H1 (cell line): Measurements from ENCODE around the gene NUDT4B. TPM values are rescaled to one million over a fixed set of nuclear protein-coding genes. Genes with fewer than 3 reads are reported as not detected.
"Not testable (repeated sequence)": the region's sequence is repeated elsewhere in the genome, so short reads cannot be mapped to it uniquely, and the experiment has no call there.

Source experiments
- CTCF ChIA-PET: fragments of 300-600 bp; sonication (Branson Sonifier 250); formaldehyde crosslinking; loops from one replicate; lab custom pipeline; 2021; ENCODE audit not compliant: partially characterized antibody; lab: Charles Lee
- POLR2A ChIA-PET: fragments of 300-600 bp; sonication (Branson Sonifier 250); formaldehyde crosslinking; loops from one replicate; lab custom pipeline; 2021; ENCODE audit warnings: inconsistent platforms; ENCODE audit not compliant: partially characterized antibody; lab: Charles Lee
- DNase-seq, 2 experiments: peaks; one replicate each; pipeline versions ENCODE4 v3.0.0 to v3.0.0-alpha.2; 2010 to 2022; ENCODE audit warnings: low spot score in 2 of 2, low read depth in 1 of 2, mixed read lengths in 1 of 2
- FAIRE-seq: peaks from 2 replicates; lab custom pipeline; 2011; peaks lifted over from hg19 to GRCh38; lab: Jason Lieb, UNC
- H2AFZ ChIP-seq: 2 replicates; pipeline ENCODE4 v1.8.1; 2012; ENCODE audit warnings: low read length, inconsistent platforms
- H2AK5ac ChIP-seq: 2 replicates; pipeline ENCODE4 v1.6.1; 2013; ENCODE audit warnings: low read depth, low read length
- H2BK120ac ChIP-seq: replicated peaks from 2 replicates; pipeline ENCODE3; 2013; ENCODE audit warnings: low read depth, low read length, inconsistent platforms
- H2BK12ac ChIP-seq: 2 replicates; pipeline ENCODE4 v1.6.1; 2013; ENCODE audit warnings: low read depth, low read length
- H2BK15ac ChIP-seq: 2 replicates; pipeline ENCODE4 v1.6.1; 2013; ENCODE audit warnings: low read length
- H2BK20ac ChIP-seq: 2 replicates; pipeline ENCODE4 v1.6.1; 2013; ENCODE audit warnings: low read length
- H2BK5ac ChIP-seq: 2 replicates; pipeline ENCODE4 v1.6.1; 2013; ENCODE audit warnings: low read depth, low read length
- H3K14ac ChIP-seq: 2 replicates; pipeline ENCODE4 v1.6.1; 2013; ENCODE audit warnings: inconsistent platforms; ENCODE audit not compliant: insufficient read length
- H3K18ac ChIP-seq: 2 replicates; pipeline ENCODE4 v1.6.1; 2013; ENCODE audit warnings: low read length; ENCODE audit errors: extremely low read depth
- H3K23ac ChIP-seq: 2 replicates; pipeline ENCODE4 v1.6.1; 2013; ENCODE audit warnings: inconsistent platforms; ENCODE audit not compliant: insufficient read length
- H3K23me2 ChIP-seq: 2 replicates; pipeline ENCODE4 v1.6.1; 2013; ENCODE audit warnings: low read depth, low read length
- H3K27ac ChIP-seq: 2 replicates; pipeline ENCODE4 v1.6.1; 2011; ENCODE audit warnings: low read depth, low read length, inconsistent platforms
- H3K27me3 ChIP-seq, 4 experiments: replicated peaks in 1 of 4; 1 replicate in 1 of 4; 2 replicates in 3 of 4; pipeline versions ENCODE4 v1.6.1 to v1.8.1; 2011 to 2013; ENCODE audit warnings: low read length in 3 of 4, mild to moderate bottlenecking in 3 of 4, inconsistent platforms in 2 of 4, mixed read lengths in 2 of 4, moderate library complexity in 1 of 4; ENCODE audit not compliant: control insufficient read depth in 3 of 4, insufficient read depth in 3 of 4; ENCODE audit errors: extremely low read depth in 1 of 4
- H3K36me3 ChIP-seq, 4 experiments: 2 replicates each; pipeline versions ENCODE4 v1.6.1 to v1.8.1; 2011 to 2013; ENCODE audit warnings: mild to moderate bottlenecking in 4 of 4, low read length in 3 of 4, moderate library complexity in 2 of 4, control low read depth in 1 of 4, inconsistent platforms in 1 of 4; ENCODE audit not compliant: insufficient read depth in 4 of 4, control insufficient read depth in 2 of 4
- H3K4ac ChIP-seq: replicated peaks from 2 replicates; pipeline ENCODE3; 2013; ENCODE audit warnings: low read length, low read depth, mixed read lengths, inconsistent platforms; ENCODE audit not compliant: insufficient read length
- H3K4me1 ChIP-seq, 4 experiments: replicated peaks in 1 of 4; 1 replicate in 1 of 4; 2 replicates in 3 of 4; pipeline versions ENCODE4 v1.6.1 to v1.8.1; 2011 to 2013; ENCODE audit warnings: low read length in 3 of 4, inconsistent platforms in 2 of 4, mixed read lengths in 1 of 4; ENCODE audit not compliant: insufficient read depth in 4 of 4, control insufficient read depth in 3 of 4
- H3K4me2 ChIP-seq, 2 experiments: 2 replicates each; pipeline versions ENCODE4 v1.6.1 to v1.8.1; 2011 to 2013; ENCODE audit warnings: low read depth in 2 of 2, low read length in 2 of 2, control low read depth in 1 of 2, inconsistent platforms in 1 of 2, mild to moderate bottlenecking in 1 of 2; ENCODE audit not compliant: insufficient read depth in 1 of 2
- H3K4me3 ChIP-seq, 4 experiments: fragments of 200-600, 300-600 bp in 1 of 4; sonication (generic), shearing (Covaris generic), sonication (Bioruptor Twin) in 1 of 4; 2 replicates each; pipeline versions ENCODE4 v1.5.1 to v1.8.1; 2011 to 2016; ENCODE audit warnings: low read length in 4 of 4, low read depth in 3 of 4, control low read depth in 2 of 4, inconsistent platforms in 2 of 4, mild to moderate bottlenecking in 2 of 4, mixed read lengths in 1 of 4, moderate library complexity in 1 of 4; ENCODE audit not compliant: insufficient read depth in 2 of 4; ENCODE audit errors: extremely low read depth in 1 of 4
- H3K56ac ChIP-seq: replicated peaks from 2 replicates; pipeline ENCODE3; 2013; ENCODE audit warnings: low read depth, mild to moderate bottlenecking, mixed read lengths, low read length, inconsistent platforms; ENCODE audit not compliant: insufficient read length
- H3K79me1 ChIP-seq: 2 replicates; pipeline ENCODE4 v1.6.1; 2013; ENCODE audit warnings: low read depth, low read length, control low read depth
- H3K79me2 ChIP-seq, 2 experiments: 2 replicates each; pipeline versions ENCODE4 v1.6.1 to v1.8.1; 2012 to 2013; ENCODE audit warnings: low read length in 2 of 2, mild to moderate bottlenecking in 2 of 2, inconsistent platforms in 1 of 2; ENCODE audit not compliant: insufficient read depth in 2 of 2, control insufficient read depth in 1 of 2
- H3K9ac ChIP-seq, 4 experiments: replicated peaks in 1 of 4; 1 replicate in 1 of 4; 2 replicates in 3 of 4; pipeline versions ENCODE4 v1.6.1 to v1.8.1; 2011 to 2013; ENCODE audit warnings: low read depth in 3 of 4, low read length in 3 of 4, control low read depth in 2 of 4, mild to moderate bottlenecking in 2 of 4, moderate library complexity in 2 of 4, inconsistent platforms in 1 of 4; ENCODE audit errors: extremely low read depth in 1 of 4
- H3K9me3 ChIP-seq, 2 experiments: 2 replicates each; pipeline versions ENCODE4 v1.6.1 to v1.8.1; 2012 to 2013; ENCODE audit warnings: mild to moderate bottlenecking in 2 of 2, moderate library complexity in 2 of 2, control low read depth in 1 of 2, inconsistent platforms in 1 of 2, low read depth in 1 of 2, low read length in 1 of 2, mixed read lengths in 1 of 2; ENCODE audit not compliant: insufficient read depth in 2 of 2
- H4K20me1 ChIP-seq, 2 experiments: replicated peaks in 1 of 2; 2 replicates each; pipeline versions ENCODE3 to v1.8.1; 2011 to 2013; ENCODE audit warnings: inconsistent platforms in 2 of 2, low read length in 2 of 2, mild to moderate bottlenecking in 1 of 2; ENCODE audit not compliant: insufficient read depth in 2 of 2, control insufficient read depth in 1 of 2
- H4K5ac ChIP-seq: 2 replicates; pipeline ENCODE4 v1.6.1; 2013; ENCODE audit warnings: low read length, low read depth, mixed read lengths, inconsistent platforms; ENCODE audit not compliant: insufficient read length
- H4K8ac ChIP-seq: 2 replicates; pipeline ENCODE4 v1.8.0; 2013; ENCODE audit warnings: mild to moderate bottlenecking, moderate library complexity, low read length, inconsistent platforms; ENCODE audit not compliant: insufficient read depth; ENCODE audit errors: extremely low read depth
- H4K91ac ChIP-seq: replicated peaks from 2 replicates; pipeline ENCODE3; 2013; ENCODE audit warnings: low read length, mixed read lengths, inconsistent platforms; ENCODE audit not compliant: insufficient read length
- WGBS, 2 experiments: shearing (Covaris generic) in 1 of 2; methylation state at CpG; one replicate each; pipeline versions ENCODE4 v1.1.6 to v1.1.7; 2013 to 2015; ENCODE audit warnings: low lambda C conversion rate in 2 of 2, mixed read lengths in 2 of 2, inconsistent platforms in 1 of 2, low coverage in 1 of 2, missing lambda C conversion rate in 1 of 2; ENCODE audit not compliant: insufficient replicate concordance in 2 of 2, insufficient coverage in 1 of 2, insufficient read length in 1 of 2; ENCODE audit errors: extremely low coverage in 1 of 2, missing lambda C conversion rate in 1 of 2; 5-methylcytosine and 5-hydroxymethylcytosine counted together
- polyA plus RNA-seq, 7 experiments: library from polyadenylated mRNA; depleted of rRNA in 3 of 7; stranded (reverse) in 5 of 7; unstranded in 2 of 7; fragments of >200 nt in 5 of 7; fragments of 200-250 nt in 2 of 7; gene quantifications; 1 replicate in 5 of 7; 2 replicates in 1 of 7; 4 replicates in 1 of 7; pipeline versions ENCODE4 v1.2.1 to v1.2.3, GENCODE V29; 2011 to 2013; ENCODE audit warnings: missing spikeins in 2 of 7, mixed read lengths in 2 of 7
- total RNA-seq: library from RNA; stranded (reverse); fragmentation: NEBNext Ultra II Directional; extraction: Animal tissue kit (Norgen Biotek cat#: 25700); gene quantifications from 2 replicates; pipeline ENCODE4 v1.2.1, GENCODE V29; 2021

Gene NUDT4B
- total and polyA plus RNA-seq, 2 of the 8 experiments (the other 6 are each of a cell fraction or from before 2014, with no cell fraction given) = 11.0 TPM; not detected in 1

GRCh38 chr1:148756231-148756630 is 7.7 kb downstream of the NUDT4B start:
- CTCF ChIA-PET, H2BK15ac ChIP-seq, H2BK20ac ChIP-seq, H3K23ac ChIP-seq, H3K27me3 ChIP-seq, H4K20me1 ChIP-seq, H3K79me2 ChIP-seq, H3K4me2 ChIP-seq, H2AFZ ChIP-seq, H3K4me3 ChIP-seq, H3K9ac ChIP-seq, H2BK5ac ChIP-seq, H4K5ac ChIP-seq, H4K91ac ChIP-seq, H3K27ac ChIP-seq, H3K9me3 ChIP-seq, H3K4me1 ChIP-seq, POLR2A ChIA-PET, FAIRE-seq, H4K8ac ChIP-seq, H3K36me3 ChIP-seq, H3K56ac ChIP-seq, H3K4ac ChIP-seq, H3K23me2 ChIP-seq, DNase-seq, H3K79me1 ChIP-seq, H2AK5ac ChIP-seq, H2BK120ac ChIP-seq, H3K14ac ChIP-seq, H2BK12ac ChIP-seq, H3K18ac ChIP-seq: not testable (repeated sequence)
- WGBS, 2 experiments = no CpG with 5 or more reads among the region's 2 CpGs

GRCh38 chr1:148757446-148757845 is 8.9 kb downstream of the NUDT4B start:
- H3K23ac ChIP-seq, H3K4me3 ChIP-seq, DNase-seq, H2BK5ac ChIP-seq, H2AK5ac ChIP-seq, H4K91ac ChIP-seq, H3K79me2 ChIP-seq, H3K9ac ChIP-seq, H3K4me2 ChIP-seq, H3K27me3 ChIP-seq, H2BK20ac ChIP-seq, H4K5ac ChIP-seq, H3K18ac ChIP-seq, CTCF ChIA-PET, H2BK120ac ChIP-seq, H3K79me1 ChIP-seq, H2BK12ac ChIP-seq, H3K4me1 ChIP-seq, POLR2A ChIA-PET, FAIRE-seq, H2AFZ ChIP-seq, H3K14ac ChIP-seq, H3K4ac ChIP-seq, H3K27ac ChIP-seq, H3K36me3 ChIP-seq, H3K23me2 ChIP-seq, H4K20me1 ChIP-seq, H3K9me3 ChIP-seq, H3K56ac ChIP-seq, H2BK15ac ChIP-seq, H4K8ac ChIP-seq: not testable (repeated sequence)
